Sciatic nerve (tissue), 1 donor: ENCODE data around the gene FPR1. TPM values are rescaled to one million over a fixed set of nuclear protein-coding genes. Genes with fewer than 3 reads are reported as not detected.

Experiments used
- total RNA-seq: library from RNA; stranded (reverse); fragmentation: NEBNext Ultra II Directional; extraction: Animal tissue kit (Norgen Biotek cat#: 25700); gene quantifications from one replicate; pipeline ENCODE4 v1.2.1, GENCODE V29; 2021
- donor health status: DM: no; HTN: no; CAD: no.

Gene FPR1
- total RNA-seq, 1 donor from 2014 or later = 15.5 TPM

Other genes with a start within 250 kb of the FPR1 start
- gene SIGLEC6, start 220.2 kb downstream of the FPR1 start, total RNA-seq = 2.4 TPM
- gene ZNF175, start 180.6 kb downstream of the FPR1 start, total RNA-seq = 17.9 TPM
- not detected for gene SIGLEC5, start 121.5 kb downstream of the FPR1 start, total RNA-seq
- gene SIGLEC14, start 105.1 kb downstream of the FPR1 start, total RNA-seq = 4.1 TPM
- 47.7 TPM for gene SPACA6, start 58.5 kb downstream of the FPR1 start, total RNA-seq
- 0.58 TPM for gene HAS1, start 27.9 kb downstream of the FPR1 start, total RNA-seq
- 2.4 TPM for gene FPR2, start 9.3 kb upstream of the FPR1 start, total RNA-seq
- gene FPR3, start 43.3 kb upstream of the FPR1 start, total RNA-seq = 8.8 TPM
- gene ZNF577, start 136.1 kb upstream of the FPR1 start, total RNA-seq = 25.6 TPM
- gene ZNF649, start 153.1 kb upstream of the FPR1 start, total RNA-seq = 16.3 TPM
- 6.0 TPM for gene ZNF613, start 175.6 kb upstream of the FPR1 start, total RNA-seq
- gene ZNF350, start 235.0 kb upstream of the FPR1 start, total RNA-seq = 16.0 TPM